Omental fat pad (tissue), 4 donors: ENCODE measurements around the gene ACAP3. TPM values are rescaled to one million over a fixed set of nuclear protein-coding genes. Genes with fewer than 3 reads are reported as not detected.

Source experiments
- ATAC-seq: fragments of 150-250 bp; one replicate; pipeline ENCODE4 v1.9.1; 2016; ENCODE audit warnings: mild to moderate bottlenecking, moderate library complexity; ENCODE audit not compliant: low FRiP score
- DNase-seq: peaks from one replicate; pipeline ENCODE4 v3.0.0-alpha.2; 2019; ENCODE audit warnings: low spot score
- CTCF ChIP-seq, 3 donors: fragments of 450-650 bp; IDR thresholded peaks; one replicate each; pipeline ENCODE4 v1.5.1; 2016 to 2017; ENCODE audit warnings: antibody characterized with exemption in 3 of 3, mild to moderate bottlenecking in 3 of 3, moderate library complexity in 2 of 3
- total RNA-seq, 4 donors: library from RNA; depleted of rRNA; stranded (reverse); fragments of >200 nt; gene quantifications; one replicate each; pipeline ENCODE4 v1.1.0, GENCODE V29; 2016

Gene ACAP3
- total RNA-seq, 4 donors from 2014 or later, result 19.2 to 41.8 (median 38.1) TPM

- TF ChIP-seq CTCF (IDR thresholded peaks at IDR 0.05), result no peak
- ATAC-seq, result no peak
- DNase-seq, result no peak
Observed at GRCh38 chr1:1329304-1330210, 21.8 kb upstream of the ACAP3 start.

- no peak for TF ChIP-seq CTCF (IDR thresholded peaks at IDR 0.05)
- DNase-seq (no peak), ATAC-seq (no peak)
Observed at GRCh38 chr1:1328254-1328653, 20.5 kb upstream of the ACAP3 start.

- TF ChIP-seq CTCF (IDR thresholded peaks at IDR 0.05), result no peak
- ATAC-seq (no peak), DNase-seq (no peak)
Observed at GRCh38 chr1:1327291-1327690, 19.6 kb upstream of the ACAP3 start.

DNA sequence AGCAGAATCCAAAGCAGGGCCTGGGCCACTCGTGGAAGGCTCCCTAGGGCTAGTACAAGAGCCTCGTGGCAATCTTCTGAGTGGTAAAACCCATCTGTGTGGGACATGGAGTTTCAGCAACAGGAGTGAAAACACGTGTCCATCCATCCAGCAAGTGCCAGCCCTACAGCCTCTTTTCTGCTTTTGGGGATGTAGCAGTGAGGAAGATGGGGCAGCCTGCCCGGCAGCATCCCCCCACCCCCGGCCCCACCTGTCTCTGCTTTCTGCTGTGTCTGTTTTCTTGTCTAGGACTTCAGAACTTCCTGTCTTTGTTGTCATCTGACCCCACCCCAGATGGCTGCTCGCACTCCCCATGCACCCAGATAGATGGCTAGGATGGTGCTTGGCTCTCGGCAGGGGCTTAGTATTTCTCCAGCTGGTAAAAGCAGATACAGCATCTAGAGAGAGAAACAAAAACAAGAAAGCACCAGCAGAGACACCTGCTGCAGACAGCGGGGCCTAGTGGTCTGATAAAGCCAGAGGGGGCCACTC is 18.4 kb upstream of the ACAP3 start:
- TF ChIP-seq CTCF (IDR thresholded peaks at IDR 0.05), result no peak
- ATAC-seq (no peak), DNase-seq (no peak)

DNA sequence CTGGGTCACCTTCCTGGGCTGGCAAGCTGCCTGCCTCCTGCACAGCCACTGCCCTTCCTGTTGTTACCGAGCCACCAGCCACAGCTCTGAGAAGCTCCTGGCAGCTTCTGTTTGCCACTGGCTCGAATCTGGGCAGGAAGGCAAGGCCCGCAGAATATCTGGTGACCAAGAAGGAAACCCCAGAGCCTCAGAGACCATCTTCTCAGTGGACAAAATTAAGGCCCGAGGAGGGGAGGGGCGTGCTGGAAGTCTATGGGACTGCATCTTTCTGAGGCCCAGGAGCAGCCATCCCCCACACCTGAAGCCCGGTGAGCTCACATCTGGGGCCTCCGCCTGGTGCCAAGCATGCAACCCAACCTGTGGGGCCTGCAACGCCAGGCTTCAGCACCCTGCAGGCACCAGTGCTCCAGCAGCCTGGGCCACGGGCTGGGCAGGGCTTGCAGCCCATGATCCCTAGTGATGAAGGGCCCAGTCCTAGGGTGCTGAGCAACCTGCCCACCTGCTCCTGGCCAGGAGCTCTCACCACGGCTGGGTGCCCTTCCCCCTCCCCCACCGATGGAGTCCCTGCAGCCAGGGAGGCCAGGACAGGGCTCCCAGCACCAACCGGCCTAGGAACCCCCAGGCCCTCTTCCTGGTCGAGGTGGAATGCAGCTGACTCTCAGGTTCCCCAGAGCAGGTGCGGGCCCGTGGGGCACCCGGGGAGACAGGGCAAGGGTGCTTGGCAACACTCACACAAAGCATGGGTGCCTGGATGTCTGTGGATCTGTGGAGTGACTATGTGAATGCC is 17.8 kb upstream of the ACAP3 start:
- TF ChIP-seq CTCF (IDR thresholded peaks at IDR 0.05), result no peak
- no peak for DNase-seq
- ATAC-seq, result no peak

DNA sequence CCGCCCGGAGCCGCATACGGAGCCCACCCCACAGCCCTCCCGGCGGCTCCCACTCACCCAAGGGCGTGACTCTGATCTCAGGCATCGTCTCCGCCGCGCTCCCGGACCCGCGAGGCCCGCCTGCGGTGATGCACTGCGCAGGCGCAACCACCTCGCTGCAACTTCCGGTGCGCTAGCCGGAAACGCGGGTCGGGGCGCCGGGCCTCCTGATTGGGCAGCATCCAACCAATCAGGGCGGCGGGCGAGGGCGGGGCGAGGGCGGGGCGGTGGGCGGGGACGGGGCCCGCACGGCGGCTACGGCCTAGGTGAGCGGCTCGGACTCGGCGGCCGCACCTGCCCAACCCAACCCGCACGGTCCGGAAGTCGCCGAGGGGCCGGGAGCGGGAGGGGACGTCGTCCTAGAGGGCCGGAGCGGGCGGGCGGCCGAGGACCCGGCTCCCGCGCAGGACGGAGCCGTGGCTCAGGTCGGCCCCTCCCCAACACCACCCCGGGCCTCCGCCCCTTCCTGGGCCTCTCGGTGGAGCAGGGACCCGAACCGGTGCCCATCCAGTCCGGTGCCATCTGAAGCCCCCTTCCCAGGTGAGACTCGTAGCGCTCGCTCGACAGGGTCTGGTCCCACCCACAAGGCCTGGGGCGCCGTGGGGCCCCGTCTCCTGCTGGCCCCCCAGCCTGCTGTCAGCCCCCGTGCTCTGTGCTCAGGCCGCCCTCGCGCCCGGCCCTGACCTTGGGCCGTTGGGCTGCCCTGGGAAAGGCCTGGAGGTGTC is 17.0 kb upstream of the ACAP3 start, which contains the start of the genes CPTP and INTS11:
TSS of gene CPTP (plus strand) at position 279 of the 764 bp plus-strand sequence. CDS start 2,109 bp downstream, outside the sequence.
TSS of gene INTS11 (minus strand) at position 137 of the 764 bp plus-strand sequence. CDS start at position 85, 52 bp downstream.
- peak; percentile 79 for ATAC-seq
- DNase-seq, result peak; percentile 80
- TF ChIP-seq CTCF (IDR thresholded peaks at IDR 0.05), result no peak
